Subcutaneous adipose tissue (tissue), 4 donors: ENCODE data around the gene AGO1. TPM values are rescaled to one million over a fixed set of nuclear protein-coding genes. Genes with fewer than 3 reads are reported as not detected.

Experiments
- total RNA-seq, 4 donors: library from RNA; depleted of rRNA; stranded (reverse); fragments of >200 nt; gene quantifications; one replicate each; pipeline ENCODE4 v1.1.0, GENCODE V29; 2016
- TF ChIP-seq, protein P1 (sequence below): fragments of 450-650 bp; IDR thresholded peaks from one replicate; pipeline ENCODE4 v1.5.1; 2016; ENCODE audit warnings: low read depth, mild to moderate bottlenecking, control low read depth, antibody characterized with exemption, moderate library complexity

Gene AGO1
- total RNA-seq, 4 donors from 2014 or later, result 13.2 to 26.3 (median 20.1) TPM

DNA sequence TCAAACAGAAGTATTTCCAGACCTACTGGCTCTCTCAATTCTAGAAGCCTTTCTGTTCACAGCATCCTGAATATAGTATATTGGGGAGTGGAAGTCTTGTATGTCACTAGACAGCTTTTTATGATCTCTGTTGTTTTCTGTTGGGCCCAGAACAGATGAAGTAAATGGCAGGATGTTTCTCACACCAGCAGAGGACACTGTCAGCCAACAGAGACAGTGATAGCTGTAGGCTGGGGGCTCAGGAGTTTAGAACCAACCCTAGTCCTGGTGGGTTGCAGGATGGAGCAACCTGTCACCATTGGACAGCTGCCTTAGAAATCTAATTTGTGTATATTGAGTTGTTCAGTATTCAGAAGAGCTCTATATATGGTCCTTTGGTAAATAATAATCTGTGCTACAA is 16.9 kb downstream of the AGO1 start:
- TF ChIP-seq, protein P1, sequence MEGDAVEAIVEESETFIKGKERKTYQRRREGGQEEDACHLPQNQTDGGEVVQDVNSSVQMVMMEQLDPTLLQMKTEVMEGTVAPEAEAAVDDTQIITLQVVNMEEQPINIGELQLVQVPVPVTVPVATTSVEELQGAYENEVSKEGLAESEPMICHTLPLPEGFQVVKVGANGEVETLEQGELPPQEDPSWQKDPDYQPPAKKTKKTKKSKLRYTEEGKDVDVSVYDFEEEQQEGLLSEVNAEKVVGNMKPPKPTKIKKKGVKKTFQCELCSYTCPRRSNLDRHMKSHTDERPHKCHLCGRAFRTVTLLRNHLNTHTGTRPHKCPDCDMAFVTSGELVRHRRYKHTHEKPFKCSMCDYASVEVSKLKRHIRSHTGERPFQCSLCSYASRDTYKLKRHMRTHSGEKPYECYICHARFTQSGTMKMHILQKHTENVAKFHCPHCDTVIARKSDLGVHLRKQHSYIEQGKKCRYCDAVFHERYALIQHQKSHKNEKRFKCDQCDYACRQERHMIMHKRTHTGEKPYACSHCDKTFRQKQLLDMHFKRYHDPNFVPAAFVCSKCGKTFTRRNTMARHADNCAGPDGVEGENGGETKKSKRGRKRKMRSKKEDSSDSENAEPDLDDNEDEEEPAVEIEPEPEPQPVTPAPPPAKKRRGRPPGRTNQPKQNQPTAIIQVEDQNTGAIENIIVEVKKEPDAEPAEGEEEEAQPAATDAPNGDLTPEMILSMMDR, result no peak

GRCh38 chr1:35901235-35901634 is 18.2 kb downstream of the AGO1 start:
- TF ChIP-seq, protein P1, result no peak

DNA sequence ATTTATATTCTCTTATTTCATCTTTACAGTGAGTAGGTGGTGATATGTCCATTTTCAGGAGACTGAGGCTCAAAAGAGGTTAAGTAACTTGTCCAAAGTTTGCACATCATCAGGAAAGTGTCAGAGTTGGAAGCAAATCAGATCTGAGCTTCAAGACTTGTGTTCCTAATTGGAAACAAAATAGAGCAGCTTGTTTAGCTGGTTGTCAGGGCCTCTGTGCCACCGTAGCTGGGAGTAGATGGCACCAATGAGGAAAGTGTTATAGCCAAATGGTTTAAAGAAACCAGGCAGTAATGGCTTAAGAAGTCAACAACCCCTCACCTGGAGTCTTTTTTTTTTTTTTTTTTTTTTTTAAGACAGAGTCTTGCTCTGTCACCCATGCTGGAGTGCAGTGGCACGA is 19.7 kb downstream of the AGO1 start:
- TF ChIP-seq, protein P1, result no peak

GRCh38 chr1:35914717-35915116 is 31.7 kb downstream of the AGO1 start:
- TF ChIP-seq, protein P1, result no peak

GRCh38 chr1:35915693-35916092 is 32.7 kb downstream of the AGO1 start:
- TF ChIP-seq, protein P1, result no peak

DNA sequence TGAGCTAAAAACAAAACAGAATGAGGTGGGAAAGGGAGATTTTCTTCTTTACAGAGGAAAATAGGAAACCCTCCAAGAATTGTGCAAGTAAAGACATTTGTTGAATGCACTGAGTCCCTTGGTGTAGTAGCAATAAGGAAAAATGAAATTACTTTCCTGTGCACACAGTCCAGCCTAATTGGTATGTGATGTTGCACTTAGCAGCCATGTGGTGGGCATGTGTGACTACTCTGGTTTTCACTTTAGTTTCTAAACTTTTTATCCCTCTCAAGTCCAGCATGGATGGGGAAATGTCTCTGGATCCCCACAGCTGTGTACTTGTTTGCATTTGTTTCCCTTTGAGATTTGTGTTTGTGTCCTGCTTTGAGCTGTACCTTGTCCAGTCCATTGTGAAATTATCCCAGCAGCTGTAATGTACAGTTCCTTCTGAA is 40.8 kb downstream of the AGO1 start:
- TF ChIP-seq, protein P1, result no peak

- TF ChIP-seq, protein P1, result no peak
Observed at GRCh38 chr1:35924838-35925237, 41.8 kb downstream of the AGO1 start.
